SK-N-SH (cell line): ENCODE results near the gene STRN3.
"Not testable (repeated sequence)": the region's sequence is repeated elsewhere in the genome, so short reads cannot be mapped to it uniquely, and the experiment has no call there.

Experiments used
- GATA2 ChIP-seq: sonication (generic); formaldehyde crosslinking; IDR thresholded peaks from 2 replicates; pipeline ENCODE4 v1.5.0; 2020; ENCODE audit warnings: mild to moderate bottlenecking, missing genetic modification reagents
- SIN3A ChIP-seq: IDR thresholded peaks from 2 replicates; pipeline ENCODE4 v1.6.1; 2012; ENCODE audit warnings: low read depth, mild to moderate bottlenecking, low read length, moderate library complexity, borderline replicate concordance
- USF2 ChIP-seq: fragments of 150-350 bp; IDR thresholded peaks from 2 replicates; pipeline ENCODE4 v1.6.1; 2017; ENCODE audit warnings: antibody characterized with exemption, low read length, low read depth, borderline replicate concordance
- TF ChIP-seq, protein P1 (sequence below): IDR thresholded peaks from 2 replicates; pipeline ENCODE4; 2012
- TF ChIP-seq, protein P2 (sequence below): fragments of 200-600 bp; sonication (generic); IDR thresholded peaks from 2 replicates; pipeline ENCODE4 v1.6.1; 2017; ENCODE audit warnings: antibody characterized with exemption, mild to moderate bottlenecking, moderate library complexity

DNA sequence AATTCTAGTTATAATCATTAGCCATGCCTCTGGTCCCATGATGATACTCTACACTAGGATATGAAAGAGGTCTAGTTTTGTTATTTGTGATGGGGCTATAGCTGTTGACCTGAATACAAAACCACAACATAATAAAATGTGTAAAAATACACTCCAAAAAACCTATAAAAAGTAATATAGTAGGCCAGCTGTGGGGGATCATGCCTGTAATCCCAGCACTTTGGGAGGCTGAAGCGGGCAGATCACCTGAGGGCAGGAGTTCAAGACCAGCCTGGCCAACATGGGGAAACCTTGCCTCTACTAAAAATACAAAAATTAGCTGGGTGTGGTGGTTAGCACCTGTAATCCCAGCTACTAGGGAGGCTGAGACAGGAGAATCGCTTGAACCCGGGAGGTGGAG lies 129.1 kb downstream of the STRN3 start:
- not testable (repeated sequence) for TF ChIP-seq SIN3A; USF2; GATA2 (CRISPR knock-in tag)
- TF ChIP-seq, protein P1, sequence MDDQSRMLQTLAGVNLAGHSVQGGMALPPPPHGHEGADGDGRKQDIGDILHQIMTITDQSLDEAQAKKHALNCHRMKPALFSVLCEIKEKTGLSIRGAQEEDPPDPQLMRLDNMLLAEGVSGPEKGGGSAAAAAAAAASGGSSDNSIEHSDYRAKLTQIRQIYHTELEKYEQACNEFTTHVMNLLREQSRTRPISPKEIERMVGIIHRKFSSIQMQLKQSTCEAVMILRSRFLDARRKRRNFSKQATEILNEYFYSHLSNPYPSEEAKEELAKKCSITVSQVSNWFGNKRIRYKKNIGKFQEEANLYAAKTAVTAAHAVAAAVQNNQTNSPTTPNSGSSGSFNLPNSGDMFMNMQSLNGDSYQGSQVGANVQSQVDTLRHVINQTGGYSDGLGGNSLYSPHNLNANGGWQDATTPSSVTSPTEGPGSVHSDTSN = not testable (repeated sequence)
- TF ChIP-seq, protein P2, sequence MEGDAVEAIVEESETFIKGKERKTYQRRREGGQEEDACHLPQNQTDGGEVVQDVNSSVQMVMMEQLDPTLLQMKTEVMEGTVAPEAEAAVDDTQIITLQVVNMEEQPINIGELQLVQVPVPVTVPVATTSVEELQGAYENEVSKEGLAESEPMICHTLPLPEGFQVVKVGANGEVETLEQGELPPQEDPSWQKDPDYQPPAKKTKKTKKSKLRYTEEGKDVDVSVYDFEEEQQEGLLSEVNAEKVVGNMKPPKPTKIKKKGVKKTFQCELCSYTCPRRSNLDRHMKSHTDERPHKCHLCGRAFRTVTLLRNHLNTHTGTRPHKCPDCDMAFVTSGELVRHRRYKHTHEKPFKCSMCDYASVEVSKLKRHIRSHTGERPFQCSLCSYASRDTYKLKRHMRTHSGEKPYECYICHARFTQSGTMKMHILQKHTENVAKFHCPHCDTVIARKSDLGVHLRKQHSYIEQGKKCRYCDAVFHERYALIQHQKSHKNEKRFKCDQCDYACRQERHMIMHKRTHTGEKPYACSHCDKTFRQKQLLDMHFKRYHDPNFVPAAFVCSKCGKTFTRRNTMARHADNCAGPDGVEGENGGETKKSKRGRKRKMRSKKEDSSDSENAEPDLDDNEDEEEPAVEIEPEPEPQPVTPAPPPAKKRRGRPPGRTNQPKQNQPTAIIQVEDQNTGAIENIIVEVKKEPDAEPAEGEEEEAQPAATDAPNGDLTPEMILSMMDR = not testable (repeated sequence)
